ENCODE results near the gene LIMS1.
"Not testable (repeated sequence)": the region's sequence is repeated elsewhere in the genome, so short reads cannot be mapped to it uniquely, and the experiment has no call there.

The LIMS1 gene

DNA sequence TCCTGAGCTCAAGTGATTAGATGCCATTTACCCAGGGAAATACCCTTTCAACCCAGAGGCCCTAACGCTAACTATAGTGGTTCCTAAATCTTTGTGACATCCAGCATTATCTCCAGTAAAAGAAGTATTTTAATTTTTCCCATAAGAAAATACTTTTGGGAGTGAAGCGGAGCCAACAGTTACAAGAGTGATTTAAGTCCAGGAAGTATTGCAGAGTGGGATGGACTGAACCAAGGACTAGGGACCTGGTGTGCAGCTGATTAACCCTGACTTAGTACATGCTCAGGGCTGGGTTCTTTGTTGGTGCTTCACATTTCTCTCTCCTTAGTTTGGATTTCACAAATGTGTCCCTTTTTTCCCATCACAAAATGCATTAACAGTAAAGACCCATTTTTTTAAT, 129.1 kb downstream of the LIMS1 start:
- not testable (repeated sequence) for DNase-seq (ENCODE audit: low read depth in 2 of 2)

DNA sequence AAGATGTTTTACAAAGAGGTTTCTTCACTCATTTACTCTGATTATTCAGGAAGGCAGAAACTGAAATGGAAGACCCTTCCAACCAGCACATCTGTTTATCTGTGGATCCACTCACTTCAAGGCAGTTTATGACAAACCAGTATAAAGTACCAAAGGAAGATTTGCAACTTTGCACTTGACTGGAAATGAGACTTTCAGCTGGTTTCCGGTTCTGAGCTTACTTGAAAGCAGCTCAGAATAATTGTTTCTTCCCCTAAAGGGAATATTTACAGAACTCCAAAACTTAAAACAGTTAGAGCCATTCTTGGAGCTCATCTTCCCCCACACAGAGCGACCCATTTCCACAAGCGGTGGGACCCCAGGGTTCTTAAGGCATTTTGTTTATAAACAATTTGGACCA, 129.8 kb downstream of the LIMS1 start:
- DNase-seq (ENCODE audit: low read depth in 2 of 2): not testable (repeated sequence)

DNA sequence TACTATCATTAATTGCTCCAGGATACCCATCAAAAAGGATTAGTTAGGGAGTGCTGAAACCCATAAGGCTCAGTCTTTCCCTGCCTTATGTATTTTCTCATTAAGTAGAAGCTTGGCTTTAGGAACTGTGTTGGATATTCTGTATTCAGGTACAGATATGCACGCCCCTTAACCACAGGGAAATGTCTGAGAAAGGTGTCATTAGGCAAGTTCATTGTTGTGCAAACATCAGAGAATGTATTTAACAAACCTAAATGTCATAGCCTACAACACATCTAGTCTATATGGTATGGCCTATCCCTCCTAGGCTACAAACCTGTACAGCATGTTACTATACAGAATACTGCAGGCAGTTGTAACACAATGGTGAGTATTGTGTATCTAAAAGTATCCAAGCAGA, 130.7 kb downstream of the LIMS1 start:
- not testable (repeated sequence) for DNase-seq (ENCODE audit: low read depth in 2 of 2)

GRCh38 chr2:108665975-108666374, 131.7 kb downstream of the LIMS1 start:
- not testable (repeated sequence) for DNase-seq (ENCODE audit: low read depth in 2 of 2)

GRCh38 chr2:108667140-108667539, 132.9 kb downstream of the LIMS1 start:
- DNase-seq (ENCODE audit: low read depth in 2 of 2): not testable (repeated sequence)

DNA sequence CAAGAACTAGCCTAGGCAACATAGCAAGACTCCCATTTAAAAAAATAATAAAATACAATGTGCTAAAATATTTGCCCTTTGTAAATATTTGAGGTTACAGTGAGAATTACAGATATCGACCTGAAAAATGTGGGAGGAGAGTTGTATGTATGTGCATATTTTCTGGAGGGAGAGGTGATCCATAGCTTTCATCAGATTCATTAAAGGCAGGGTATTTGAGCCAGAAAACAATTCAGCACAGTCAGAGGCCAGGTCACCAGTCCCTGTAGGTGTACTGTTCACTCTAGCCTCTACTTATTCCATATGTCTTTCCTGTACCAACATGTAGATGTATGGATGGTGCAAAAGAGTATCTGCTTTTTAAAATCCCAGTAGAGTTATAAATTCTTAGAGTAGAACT, 136.0 kb downstream of the LIMS1 start:
- not testable (repeated sequence) for DNase-seq (ENCODE audit: low read depth in 2 of 2)

DNA sequence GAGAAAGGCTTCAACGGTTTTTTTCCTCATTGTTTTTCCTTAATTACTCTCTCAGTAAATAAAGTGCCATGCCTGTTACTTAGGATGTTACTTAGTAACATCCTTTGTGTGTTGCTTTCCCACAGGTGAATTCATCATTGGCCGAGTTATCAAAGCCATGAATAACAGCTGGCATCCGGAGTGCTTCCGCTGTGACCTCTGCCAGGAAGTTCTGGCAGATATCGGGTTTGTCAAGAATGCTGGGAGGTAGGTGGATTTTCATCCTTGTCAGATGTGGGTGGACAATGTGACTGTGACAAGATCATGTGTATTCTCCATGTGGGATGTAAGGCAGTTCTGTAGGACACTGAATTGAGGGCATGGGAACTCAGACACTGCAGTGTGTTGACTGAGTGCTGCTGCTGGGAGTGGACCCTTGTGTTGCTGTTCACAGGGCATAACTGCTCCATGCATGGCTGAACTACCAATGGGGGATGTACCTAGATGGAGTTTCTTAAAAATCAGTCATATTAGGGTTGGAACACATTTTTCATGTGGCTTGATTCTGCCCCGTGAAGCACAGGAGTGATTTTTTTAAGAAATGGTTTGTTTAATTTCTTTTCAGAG, 138.0 kb downstream of the LIMS1 start:
- not testable (repeated sequence) for DNase-seq (ENCODE audit: low read depth in 2 of 2)

GRCh38 chr2:108676522-108676921, 142.3 kb downstream of the LIMS1 start:
- not testable (repeated sequence) for DNase-seq (ENCODE audit: low read depth in 2 of 2)

- DNase-seq (ENCODE audit: low read depth in 2 of 2): not testable (repeated sequence)
Observed at GRCh38 chr2:108677239-108677744, 143.0 kb downstream of the LIMS1 start.

DNA sequence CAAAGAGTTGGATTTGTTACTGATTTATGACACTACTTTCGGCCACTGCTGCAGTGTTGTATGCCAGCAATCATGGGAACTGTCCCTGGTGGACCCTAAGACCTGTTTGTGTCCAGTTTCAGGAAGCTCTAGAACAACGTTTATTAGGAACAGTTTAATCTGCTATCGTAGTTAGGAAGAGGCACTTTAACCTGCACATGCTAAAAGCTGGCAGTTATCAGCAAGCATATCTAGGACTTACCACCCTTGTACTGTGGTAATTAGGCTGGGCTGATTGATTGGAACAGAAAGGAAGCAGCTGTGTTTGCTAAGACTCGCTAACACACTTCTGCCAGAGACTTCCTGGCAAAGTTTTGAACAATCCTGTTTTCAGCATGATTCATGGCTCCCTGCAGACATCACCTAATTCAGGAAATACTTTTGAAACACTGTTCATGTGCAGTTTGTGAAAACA, 144.0 kb downstream of the LIMS1 start:
- peak; percentile 39 to 40 for DNase-seq (ENCODE audit: low read depth in 2 of 2)

DNA sequence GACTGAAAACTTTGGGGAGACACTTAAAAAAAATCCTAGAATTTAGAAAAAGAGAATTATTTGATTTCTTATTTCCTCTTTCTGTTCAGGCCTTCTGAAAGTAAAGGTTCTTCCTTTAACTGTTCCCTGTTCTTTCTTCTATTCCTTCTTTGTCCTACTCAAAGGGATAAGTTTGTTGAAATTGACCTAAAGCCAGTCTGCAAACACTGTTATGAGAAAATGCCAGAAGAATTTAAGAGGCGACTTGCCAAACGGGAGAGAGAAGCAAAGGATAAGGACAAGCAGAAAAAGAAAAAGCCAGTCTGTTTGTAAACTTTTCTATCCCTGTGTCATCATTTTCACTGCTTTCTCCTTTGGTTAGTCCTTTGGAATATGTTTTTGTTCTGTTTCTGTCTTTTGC, 146.5 kb downstream of the LIMS1 start:
- not testable (repeated sequence) for DNase-seq (ENCODE audit: low read depth in 2 of 2)

DNA sequence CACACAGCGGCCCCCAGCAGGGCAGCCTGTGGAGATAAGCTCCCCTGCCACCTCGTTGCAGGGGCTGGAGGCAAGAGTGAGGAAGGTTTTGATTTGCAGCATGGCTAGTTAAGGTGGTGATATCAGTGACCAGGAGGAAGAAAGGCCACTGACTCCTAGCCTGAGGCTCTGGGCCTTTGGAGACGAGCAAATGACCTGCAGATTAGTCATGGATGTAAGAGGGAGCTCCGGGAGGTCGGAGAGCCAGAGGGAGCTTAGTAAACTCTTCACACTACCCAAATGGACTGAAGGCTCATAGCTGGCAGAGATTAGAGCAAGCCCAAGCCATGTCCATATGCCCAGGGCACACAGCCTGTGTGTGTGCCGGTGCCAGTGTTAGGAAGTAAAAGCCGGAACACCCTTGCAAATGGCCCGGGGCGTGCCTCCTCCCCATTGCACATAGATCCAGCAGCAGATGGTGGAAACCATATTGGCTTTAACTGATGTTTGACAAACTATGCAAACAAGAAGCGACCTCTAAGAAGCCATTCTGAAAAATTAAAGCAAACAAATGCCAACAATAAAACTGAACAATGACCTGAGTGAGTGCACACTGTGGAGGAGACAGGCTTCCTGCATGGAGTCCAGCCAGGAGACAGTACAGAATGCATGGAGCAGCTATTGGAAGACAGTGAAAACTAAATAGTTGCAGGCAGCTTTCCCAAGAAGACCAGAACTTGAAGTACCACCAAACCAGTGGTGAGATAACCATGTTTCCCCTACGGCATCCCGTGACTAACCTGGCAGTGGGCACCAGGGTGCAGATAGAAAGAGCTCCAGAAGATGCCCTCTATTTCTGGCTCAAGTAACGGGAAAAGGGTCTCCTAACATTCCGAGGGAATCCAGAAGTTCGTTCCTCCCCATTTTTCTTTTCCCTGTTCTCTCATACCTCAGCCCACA, 154.8 kb downstream of the LIMS1 start:
- DNase-seq (ENCODE audit: low read depth in 2 of 2): not testable (repeated sequence)

DNA sequence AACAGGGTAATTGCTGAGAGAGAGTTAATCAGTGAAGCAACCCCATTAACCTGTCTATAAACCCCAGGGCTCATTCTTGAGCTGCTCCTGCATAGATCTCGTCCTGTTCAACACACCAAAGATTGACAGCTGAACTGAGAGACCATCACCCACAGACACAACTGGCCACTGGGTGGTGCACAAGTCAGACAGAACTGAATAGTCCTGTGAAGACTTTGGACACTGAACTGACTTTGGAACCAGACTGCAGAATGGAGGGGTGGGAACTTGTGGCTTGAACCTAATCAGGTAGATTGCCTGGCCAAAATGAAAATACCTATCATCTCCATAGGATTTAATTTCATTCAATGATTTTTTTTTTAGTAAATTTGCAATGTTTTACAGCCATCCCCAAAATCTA, 155.7 kb downstream of the LIMS1 start:
- not testable (repeated sequence) for DNase-seq (ENCODE audit: low read depth in 2 of 2)

GRCh38 chr2:108691447-108691846, 157.2 kb downstream of the LIMS1 start:
- no peak for DNase-seq (ENCODE audit: low read depth in 2 of 2)

DNA sequence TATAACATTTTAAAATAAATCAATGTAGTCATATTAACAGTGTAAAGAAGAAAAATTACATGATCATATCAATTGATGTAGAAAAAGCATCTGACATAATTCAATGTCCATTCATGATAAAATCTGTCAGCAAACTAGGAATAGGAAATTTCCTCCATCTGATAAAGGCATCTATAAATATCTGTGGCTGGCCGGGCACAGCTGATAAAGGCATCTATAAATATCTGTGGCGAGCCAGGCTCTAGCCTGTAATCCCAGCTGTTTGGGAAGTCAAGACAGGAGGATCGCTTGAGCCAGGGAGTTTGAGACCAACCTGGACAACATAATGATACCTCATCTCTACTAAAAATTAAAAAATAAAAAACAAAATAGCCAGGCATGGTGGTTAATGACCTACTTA, 166.9 kb downstream of the LIMS1 start:
- no peak for DNase-seq (ENCODE audit: low read depth in 2 of 2)

DNA sequence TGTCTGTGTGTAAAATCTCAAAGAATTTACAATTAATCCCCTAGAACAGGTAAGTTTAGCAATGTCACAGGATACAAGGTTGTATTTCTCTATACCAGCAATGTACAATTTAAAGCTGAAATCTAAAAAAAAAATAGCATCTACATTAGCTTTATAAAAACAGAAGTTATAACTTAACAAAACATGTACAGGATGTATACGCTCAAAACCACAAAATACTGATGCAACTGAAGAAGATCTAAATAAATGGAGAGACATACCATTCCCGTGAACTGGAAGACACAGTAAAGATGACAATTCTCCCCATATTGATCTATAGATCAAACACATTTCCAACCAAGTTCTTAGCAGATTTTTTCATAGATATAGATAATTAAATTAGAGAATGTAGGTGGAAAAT, 167.5 kb downstream of the LIMS1 start:
- DNase-seq (ENCODE audit: low read depth in 2 of 2): no peak

- no peak for DNase-seq (ENCODE audit: low read depth in 2 of 2)
Observed at GRCh38 chr2:108704871-108705270, 170.6 kb downstream of the LIMS1 start.

DNA sequence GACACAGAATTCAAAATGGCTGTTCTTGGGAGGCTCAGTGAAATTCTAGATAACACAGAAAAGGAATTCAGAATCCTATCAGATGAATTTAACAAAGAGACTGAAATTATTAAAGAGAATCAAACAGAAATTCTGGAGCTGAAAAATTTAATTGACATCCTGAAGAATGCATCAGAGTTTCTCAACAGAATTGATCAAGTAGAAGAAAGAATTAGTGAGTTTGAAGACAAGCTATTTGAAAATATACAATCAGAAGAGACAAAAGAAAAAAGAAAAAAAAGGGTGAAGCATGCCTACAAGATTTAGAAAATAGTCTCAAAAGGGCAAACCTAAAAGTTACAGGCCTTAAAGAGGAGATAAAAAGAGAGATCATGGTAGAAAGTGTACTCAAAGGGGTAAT, 173.0 kb downstream of the LIMS1 start:
- DNase-seq (ENCODE audit: low read depth in 2 of 2): no peak

GRCh38 chr2:108716971-108717370, 182.7 kb downstream of the LIMS1 start:
- not testable (repeated sequence) for DNase-seq (ENCODE audit: low read depth in 2 of 2)

DNA sequence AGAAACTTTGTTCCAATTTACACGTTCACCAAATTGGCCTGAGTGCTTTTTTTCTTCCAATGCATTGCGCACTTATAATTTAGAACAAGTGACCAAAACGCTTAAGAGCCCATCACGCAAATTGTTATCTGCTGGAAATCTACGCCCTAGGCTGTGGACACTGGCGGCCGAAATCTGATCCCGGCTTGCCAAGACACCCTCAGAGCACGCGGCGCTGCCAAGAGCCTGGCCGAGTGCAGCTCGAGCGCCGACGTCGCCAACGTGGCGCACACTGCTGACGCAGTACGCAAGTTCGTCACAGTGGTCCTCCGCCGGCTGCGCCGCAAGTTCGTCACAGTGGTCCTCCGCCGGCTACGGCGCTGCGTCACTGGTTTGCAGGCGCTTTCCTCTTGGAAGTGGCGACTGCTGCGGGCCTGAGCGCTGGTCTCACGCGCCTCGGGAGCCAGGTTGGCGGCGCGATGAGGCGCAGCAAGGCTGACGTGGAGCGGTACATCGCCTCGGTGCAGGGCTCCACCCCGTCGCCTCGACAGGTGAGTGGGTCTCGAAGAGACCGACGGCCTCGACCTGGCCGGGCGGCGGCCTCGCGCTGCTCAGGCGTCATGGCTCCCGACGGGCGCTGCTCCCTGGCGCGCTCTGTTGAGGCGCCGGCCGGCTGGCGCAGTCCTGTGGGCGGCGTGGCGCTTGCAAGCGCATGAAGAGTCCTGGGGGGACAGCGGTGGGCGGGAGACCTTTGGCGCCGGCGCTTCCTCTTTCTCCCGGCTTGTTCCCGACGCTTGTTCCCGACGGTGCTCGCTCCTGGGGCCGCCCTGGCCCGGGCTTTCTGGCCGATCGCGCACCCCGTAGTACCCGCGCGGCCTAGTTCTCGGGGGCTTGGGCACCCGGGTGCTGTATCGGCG, 185.1 kb downstream of the LIMS1 start, which contains the start of gene RANBP2:
Gene RANBP2, plus strand, starts transcription at position 334 of the 896 bp plus-strand sequence. Its CDS starts 125 bp downstream, at position 459.
- peak; percentile 92 to 93 for DNase-seq (ENCODE audit: low read depth in 2 of 2)

- not testable (repeated sequence) for DNase-seq (ENCODE audit: low read depth in 2 of 2)
Observed at GRCh38 chr2:108726048-108726447, 191.8 kb downstream of the LIMS1 start.

Data from fibroblast of skin of left biceps (primary cell).